ENCODE measurements around the gene KLHDC1.
"Not testable (repeated sequence)": the region's sequence is repeated elsewhere in the genome, so short reads cannot be mapped to it uniquely, and the experiment has no call there.

KLHDC1 gene, protein sequence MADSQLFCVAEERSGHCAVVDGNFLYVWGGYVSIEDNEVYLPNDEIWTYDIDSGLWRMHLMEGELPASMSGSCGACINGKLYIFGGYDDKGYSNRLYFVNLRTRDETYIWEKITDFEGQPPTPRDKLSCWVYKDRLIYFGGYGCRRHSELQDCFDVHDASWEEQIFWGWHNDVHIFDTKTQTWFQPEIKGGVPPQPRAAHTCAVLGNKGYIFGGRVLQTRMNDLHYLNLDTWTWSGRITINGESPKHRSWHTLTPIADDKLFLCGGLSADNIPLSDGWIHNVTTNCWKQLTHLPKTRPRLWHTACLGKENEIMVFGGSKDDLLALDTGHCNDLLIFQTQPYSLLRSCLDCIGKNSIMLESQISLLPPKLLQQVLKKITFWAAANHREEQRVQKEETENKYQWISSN

DNA sequence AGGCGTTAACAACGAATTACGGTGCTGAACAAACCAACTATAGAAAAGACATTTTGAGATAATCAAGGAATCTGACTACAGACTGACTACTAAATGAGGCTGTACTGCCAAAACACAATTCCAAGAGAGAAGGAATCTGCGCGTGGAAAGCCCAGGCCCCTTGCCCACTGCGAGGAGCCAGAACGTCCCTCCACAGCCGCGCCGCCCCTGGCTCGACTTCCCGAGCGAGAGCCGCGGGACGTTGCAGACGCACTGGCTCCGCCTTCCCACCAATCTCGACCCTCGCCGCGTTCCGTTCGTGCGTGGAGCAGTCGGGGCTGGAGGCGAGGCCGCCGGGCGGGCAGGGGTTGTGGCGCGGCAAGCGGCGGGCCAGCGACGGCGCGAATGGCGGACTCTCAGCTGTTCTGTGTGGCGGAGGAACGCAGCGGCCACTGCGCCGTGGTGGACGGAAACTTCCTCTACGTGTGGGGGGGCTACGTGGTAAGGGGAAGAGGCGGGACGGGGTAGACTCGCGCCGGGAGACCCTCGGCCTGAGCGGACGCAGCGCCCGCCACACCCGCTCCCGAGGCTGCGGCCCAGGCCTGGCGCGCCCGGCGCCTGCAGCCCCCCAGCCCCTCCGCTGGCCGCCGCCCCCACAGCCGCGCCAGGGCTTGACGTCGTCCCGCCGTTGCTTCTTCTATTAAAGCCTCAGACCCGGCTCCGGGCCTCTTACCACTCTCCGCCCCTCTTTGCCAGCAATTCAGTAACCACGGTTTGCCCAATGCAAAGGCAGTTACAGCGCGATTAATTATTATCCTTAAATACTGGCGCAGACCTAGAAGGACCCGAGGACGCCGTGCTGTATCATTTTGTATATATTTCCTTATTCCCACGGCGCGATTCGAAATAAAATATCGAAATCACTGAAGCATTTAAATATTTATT, at the start of gene KLHDC1:
KLHDC1 (plus strand) TSS at position 310 of the 924 bp plus-strand sequence; CDS start at position 385, 75 bp downstream.
- DNase-seq, result peak; percentile 58

DNA sequence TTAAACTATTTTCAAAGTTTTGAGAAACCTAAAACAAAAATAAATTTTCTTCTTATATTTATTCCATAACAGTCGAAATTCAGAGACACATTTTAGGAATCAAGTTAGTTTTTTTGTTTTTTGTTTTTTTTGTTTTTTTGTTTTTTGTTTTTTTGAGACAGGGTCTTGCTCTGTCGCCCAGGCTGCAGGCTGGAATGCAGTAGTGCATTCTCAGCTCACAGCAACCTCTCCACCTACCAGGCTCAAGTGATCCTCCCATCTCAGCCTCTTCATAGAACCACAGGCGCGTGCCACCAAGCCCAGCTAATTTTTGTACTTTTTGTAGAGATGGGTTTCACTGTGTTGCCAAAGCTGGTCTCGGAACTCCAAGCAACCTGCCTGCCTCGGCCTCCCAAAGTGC, 39.4 kb upstream of the KLHDC1 start:
- no peak for DNase-seq

DNA sequence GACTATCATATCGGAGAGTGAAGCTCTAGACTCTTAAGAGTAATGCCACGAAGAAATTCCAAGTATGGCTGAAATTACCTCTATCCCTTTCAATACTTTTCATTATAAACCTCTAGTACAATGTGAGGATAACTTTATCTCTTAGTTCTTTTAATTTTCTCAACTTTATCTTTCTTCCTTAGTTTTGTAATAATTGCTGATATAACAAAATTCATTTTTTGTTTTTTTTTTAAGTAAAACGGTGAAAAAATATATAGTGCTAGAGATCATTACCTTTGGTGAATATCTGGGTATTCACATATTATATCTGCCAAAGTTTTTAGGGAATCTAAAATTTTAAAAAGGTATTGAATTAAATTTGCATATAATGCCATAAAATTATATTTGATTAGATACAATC, 38.4 kb upstream of the KLHDC1 start:
- DNase-seq, result no peak

DNA sequence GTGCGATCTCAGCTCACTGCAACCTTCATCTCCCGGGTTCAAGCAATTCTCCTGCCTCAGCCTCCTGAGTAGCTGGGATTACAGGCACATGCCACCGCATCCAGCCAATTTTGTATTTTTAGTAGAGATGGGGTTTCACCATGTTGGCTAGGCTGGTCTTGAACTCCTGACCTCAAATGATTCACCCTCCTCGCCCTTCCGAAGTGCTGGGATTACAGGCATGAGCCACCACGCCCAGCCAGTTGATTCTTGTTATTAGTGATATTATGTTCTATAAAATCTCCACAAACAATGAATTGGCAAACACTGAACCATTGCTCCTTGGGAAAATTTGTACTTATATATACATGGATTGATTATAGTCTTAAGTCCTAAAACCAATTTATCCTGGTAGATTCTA, 35.4 kb upstream of the KLHDC1 start:
- not testable (repeated sequence) for DNase-seq

DNA sequence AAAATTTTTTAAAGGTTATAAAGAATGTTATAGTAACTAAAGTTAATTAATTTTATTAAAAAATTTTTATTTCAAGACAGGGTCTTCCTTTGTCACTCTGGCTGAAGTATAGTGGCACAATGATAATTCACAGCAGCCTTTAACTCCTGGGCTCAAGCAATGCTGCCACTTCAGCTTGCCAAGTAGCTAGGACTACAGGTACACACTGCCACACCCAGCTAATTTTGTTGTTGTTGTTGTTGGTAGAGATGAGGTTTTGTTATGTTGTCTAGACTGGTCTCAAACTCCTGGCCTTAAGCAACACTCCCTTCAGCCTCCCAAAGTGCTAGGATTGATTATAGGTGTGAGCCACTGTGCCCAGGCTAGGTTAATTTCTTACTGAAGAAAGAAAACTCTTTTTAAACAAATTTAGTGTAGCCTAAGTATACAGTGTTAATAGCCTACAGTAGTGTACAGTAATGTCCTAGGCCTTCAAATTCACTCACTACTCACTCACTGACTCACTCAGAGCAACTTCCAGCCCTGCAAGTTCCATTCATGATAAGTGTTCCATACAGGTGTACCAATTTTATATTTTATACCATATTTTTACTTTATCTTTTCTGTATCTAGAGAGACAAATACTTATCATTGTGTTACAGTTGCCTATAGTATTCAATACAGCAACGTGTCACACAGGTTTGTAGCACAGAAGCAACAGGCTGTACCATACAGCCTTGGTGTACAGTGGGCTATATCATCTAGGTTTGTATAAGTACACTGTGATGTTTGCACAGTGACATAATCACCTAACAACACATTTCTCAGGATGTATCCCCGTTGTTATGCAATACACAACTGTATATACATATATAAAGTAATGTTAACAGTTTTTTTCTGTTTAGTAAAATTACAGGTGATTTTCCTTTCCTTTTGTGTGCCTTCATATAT, 33.1 kb upstream of the KLHDC1 start:
- DNase-seq, result no peak

DNA sequence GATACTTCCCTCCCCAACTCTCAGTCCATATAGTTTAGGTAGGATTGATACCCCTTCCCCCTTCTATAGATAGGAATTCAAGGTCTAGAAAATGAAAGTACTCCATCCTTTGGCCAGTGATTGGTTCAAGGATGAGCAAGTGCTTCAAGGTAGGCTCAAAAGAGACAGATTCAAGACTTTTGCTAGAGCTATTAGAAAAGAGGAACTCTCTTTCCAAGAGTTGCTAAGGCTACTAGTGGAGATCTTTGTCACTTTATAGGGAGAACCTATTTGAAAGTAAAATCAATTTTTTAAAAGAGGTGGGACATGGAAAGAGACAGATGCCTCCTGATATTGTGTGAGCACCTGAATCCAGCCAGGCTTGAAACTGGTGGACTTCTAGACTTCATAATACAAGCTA, 22.4 kb upstream of the KLHDC1 start:
- DNase-seq, result no peak

DNA sequence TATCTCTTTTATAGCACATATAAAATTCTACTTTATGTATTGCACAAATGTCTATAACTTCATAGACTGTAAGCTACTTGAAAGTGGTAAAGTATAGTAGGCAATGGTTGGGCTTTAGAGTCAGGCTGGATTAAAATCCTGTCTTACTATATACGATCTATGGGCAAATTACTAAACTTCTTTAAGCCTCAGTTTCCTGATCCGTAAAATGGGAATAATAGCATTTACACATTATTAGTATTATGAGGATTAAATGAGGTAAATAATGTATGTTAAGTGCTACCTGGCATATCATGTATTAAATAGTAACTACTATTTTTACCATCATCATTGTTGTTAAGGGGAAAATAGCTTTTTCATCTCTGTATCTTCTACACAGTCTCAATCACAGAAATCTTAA, 19.3 kb upstream of the KLHDC1 start:
- no peak for DNase-seq

DNA sequence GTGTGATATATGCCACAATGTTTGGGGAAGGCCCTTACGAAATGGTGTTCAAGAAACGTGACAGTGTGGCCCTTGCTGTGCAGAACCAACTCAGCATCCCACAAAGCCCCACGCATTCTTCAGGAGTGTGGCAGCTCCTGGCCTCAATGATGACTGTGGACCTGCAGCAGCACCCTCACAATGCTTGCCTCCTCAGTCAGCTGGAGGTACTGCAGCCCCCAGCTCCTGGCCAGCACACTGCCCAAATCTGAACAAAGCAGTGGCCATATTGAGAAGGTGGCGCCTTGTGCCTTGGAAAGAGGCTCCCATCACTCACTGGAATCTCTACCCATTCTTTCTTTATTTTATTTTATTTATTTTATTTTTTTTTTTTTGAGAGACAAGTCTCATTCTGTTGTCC, 15.3 kb upstream of the KLHDC1 start:
- DNase-seq, result no peak

DNA sequence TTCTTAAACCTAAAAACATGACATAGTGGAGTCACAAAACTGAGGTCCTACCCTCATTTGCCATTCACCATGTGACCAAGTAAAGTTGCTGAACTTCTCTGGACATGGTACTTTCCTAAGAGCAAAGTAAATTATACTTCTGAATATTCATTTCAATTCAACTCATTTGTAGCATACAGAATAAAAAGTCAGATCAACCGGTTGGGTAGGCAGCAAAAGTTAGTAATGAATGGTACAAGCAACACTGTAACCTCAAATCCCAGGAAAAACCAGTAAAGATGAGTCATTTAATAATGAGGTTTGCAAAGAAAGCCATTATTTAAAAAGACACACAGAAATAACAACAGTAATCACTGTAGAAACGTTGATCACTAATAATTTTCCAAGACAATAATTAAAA, 13.6 kb upstream of the KLHDC1 start:
- no peak for DNase-seq

DNA sequence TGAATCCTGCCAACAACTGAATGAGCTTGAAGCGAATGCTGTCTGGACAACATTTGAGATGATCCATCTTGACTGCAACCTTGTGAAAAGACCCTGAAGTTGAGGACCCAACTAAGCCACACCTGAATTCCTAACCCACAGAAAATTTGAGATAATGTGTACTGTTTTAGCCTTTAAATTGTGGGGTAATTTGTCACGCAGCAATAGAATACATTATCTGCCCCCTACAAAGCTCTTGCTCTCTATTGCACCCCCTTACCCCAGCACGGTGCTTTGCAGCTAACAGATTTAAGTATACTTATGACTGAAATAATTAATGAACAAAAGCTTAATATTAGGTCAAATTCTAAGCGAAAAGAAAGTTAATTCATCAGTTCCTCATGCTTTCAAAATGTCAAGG, 6.5 kb upstream of the KLHDC1 start:
- DNase-seq, result no peak

DNA sequence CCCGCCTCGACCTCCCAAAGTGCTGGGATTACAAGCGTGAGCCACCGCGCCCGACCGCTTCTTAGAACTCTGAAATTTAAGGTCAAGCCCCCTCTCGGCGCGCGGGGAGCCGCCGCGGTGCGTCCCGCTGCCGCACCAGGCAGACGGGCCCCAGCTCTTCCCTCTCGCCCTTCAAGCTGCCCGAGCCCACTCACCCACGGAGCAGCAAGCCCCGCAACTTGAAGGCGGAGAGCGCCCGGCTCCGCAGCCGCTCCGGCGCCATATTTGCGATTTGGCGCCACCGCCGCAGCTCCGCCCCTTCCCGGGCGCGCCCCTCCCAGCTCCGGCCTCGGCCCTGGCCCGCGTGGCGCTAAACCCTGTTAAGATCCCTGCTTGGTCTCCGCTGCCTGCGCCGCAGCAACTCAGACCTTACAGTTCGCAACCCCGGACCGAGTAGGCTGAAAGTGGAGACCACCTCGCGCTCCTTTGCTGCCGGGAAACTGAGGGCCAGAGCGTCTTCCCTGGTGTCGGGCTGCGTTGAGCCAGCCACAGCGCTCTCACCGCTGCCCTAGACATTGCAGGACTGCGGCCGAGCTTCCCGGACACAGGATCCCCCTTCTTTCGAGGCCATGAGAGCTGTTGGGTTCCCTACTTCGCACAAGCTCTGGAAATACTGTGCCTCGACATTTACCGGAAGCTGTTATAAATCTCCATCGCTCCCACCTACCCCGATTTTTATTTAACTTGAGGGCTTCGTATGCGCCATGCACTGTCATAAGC, 4.8 kb upstream of the KLHDC1 start, which contains the start of gene POLE2:
POLE2 (minus strand) TSS at position 273 of the 759 bp plus-strand sequence; CDS start at position 262, 11 bp downstream.
- DNase-seq, result peak; percentile 78

DNA sequence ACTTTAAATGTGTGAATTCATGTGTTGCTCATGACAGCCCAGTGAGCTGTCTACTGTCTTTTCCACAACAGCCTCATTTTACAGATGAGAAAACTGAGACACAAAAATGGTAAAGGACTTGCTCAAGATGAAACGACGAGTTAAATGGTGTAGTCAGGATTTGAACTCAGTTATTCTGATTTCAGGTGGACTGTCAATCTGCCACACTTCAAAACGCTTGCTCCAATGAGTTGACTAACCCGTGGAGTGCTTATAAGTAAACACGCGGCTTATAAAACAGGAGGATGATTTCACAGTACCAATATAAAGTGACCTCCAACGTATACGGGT, 4.3 kb upstream of the KLHDC1 start:
- DNase-seq, result no peak

DNA sequence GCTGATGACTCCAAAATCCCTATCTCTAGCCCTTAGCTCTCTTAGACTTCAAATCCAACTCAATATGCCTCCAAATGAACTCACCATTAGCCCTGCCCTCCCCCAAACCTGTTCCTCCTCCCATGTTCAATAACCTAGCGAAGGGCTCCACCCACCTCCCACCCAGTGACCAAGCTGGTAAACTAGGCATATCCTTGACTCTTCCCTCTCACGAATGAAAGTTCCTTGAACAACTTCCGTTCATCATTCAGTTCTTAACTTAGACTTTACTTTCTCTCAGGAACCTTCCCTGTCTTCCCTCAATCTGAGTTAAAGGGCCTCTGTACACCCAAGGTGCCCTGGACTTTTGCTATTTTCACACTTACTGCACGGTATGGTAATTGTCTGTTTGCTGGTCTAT, 1.9 kb upstream of the KLHDC1 start:
- no peak for DNase-seq

DNA sequence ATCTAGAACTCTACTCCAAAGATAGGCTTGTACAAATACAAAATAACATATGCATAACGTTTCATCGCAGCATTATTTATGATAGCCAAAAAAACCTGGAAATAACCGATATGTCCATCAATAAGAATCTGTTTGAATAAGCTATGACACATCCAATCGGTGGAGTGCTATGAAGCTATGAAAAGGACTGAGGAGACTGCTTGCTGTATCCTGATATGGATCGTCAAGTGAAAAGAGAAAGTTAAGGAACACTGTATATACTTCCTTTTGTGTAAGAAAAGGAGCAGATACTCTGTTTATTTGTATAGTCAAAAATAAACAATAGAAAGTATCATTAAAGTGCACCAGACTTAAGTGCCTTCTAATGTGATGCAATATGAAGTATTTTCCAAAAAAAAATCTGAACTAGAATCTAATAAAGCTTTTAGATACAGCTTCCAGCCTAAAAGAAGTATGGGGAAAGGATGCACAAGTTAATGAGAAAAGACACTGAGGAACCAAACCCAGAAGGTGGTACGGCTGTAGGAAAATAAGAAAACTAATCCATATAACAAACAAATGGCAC, 645 bp upstream of the KLHDC1 start:
- DNase-seq, result no peak

DNA sequence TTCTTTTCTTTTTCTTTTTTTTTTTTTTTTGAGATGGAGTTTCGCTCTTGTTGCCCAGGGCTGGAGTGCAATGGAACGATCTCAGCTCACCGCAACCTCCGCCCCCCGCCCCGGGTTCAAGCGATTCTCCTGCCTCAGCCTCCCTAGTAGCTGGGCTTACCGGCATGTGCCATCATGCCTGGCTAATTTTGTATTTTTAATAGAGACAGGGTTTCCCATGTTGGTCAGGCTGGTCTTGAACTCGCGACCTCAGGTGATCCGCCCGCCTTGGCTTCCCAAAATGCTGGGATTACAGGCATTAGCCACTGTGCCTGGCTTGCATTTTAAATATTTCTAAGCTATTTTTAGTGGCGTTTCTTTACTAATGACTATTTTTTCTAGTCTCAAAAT, 810 bp downstream of the KLHDC1 start:
- DNase-seq, result not testable (repeated sequence)

DNA sequence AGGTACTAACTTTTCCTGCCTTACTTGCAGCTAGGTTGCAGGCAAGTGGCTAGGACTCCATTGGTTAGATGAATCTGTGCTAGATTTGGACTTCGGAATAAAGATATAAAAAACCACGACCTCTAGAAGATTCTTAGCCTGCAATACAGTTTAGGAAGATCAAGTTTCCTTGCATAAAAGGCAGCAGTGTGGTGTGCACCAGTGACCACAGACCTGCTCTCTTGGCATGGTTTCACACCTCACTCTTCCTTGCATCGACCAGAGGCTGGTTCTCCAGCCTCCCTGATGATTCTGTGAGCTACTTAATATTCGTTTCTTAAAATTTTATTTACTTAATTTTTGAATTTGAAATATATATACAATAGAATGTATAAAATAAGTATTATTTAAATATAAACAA, 9.8 kb downstream of the KLHDC1 start:
- DNase-seq, result no peak

DNA sequence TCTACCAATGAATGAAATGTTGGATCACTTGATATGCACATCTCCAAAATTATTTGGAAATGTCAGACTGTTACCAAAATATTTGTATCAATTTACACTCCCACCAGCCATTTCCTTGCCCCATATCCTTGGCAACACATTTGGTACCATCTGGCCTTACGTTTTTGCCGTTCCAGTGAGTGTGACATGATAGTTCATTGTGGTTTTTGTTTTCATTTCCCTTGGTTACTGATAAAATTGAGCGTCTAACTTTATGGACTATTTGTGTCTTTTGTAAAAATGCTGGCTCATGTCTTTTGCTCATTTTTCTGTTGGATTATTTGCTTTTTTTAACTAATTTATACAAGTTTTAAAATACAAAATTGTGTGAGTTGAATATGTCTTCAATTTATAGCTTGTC, 11.0 kb downstream of the KLHDC1 start:
- peak; percentile 96 for DNase-seq

DNA sequence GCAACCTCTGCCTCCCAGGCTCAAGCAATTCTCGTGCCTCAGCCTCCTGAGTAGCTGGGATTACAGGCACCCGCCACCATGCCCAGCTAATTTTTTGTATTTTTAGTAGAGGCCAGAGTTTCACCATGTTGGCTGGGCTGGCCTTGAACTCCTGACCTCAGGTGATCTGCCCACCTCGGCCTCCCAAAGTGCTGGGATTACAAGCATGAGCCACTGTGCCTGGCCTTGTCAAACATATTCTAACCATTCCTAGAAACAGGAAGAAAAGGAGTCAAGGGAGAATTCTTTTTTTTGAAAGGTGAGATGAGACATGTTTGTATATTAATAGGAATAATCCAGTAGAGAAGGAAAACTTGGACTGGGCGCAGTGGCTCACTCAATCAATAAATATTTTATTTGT, 11.6 kb downstream of the KLHDC1 start:
- DNase-seq, result not testable (repeated sequence)

DNA sequence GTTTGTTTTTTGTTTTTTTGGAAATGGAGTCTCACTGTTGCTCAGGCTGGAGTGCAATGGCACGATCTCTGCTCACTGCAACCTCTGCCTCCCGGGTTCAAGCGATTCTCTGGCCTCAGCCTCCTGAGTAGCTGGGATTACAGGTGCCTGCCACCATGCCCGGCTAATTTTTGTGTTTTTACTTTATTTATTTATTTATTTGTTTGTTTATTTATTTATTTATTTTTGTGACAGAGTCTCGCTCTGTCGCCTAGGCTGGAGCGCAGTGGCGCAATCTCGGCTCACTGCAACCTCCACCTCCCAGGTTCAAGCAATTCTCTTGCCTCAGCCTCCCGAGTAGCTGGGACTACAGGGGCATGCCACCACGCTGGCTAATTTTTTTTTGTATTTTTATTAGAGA, 18.1 kb downstream of the KLHDC1 start:
- DNase-seq, result not testable (repeated sequence)

DNA sequence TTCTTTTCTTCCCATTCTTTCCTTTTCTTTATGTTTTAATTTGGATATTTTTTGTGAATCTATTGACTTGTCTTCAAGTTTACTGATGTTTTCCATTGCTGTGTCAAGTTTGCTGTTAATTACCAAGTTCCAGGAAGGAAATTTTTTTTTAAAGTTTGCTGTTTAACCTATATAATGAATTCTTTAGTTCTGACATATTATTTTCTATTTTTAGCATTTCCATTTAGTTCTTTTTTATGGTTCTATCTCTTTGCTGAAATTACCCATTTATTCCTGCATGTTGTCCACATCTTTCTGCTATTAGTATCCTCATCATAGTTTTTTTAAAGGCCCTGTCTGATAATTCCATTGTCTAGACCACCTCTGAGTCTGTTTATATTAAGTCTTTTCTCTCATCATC, 27.8 kb downstream of the KLHDC1 start:
- DNase-seq, result no peak

DNA sequence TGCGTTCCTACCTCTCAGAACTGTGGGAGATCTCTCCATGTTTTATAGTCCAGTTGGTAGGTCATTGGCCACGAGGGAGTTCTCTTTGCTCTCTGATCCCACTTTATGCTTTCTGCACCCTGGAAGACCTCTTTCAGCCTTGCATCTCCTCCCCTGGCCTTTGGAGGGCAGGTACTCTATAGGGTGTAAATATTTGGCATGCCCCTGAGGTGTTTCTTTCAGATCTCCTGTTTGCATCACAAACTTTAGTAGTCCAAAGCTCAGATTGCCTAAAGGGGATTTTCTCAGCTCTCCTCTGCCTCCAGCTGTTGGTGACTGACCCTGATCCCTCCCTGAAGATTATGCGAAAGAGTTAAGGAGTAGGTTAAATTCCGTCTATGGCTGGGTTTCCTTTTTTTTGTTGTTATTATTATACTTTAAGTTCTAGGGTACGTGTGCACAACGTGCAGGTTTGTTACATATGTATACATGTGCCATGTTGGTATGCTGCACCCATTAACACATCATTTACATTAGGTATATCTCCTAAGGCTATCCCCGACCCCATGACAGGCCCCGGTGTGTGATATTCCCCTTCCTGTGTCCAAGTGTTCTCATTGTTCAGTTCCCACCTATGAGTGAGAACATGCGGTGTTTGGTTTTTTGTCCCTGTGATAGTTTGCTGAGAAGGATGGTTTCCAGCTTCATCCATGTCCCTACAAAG, 29.0 kb downstream of the KLHDC1 start:
- not testable (repeated sequence) for DNase-seq

Measured in NCI-H2171 treated with DMSO at 0.1 percent for 48 hours (cell line).